HG03060 (cell line): Measurements from ENCODE around the gene DENR.

Experiments
- ATAC-seq: cut with Tn5 transposase; IDR thresholded peaks from one replicate; pipeline ENCODE4 v1.9.1; 2021; ENCODE audit warnings: low read depth, moderate number of reproducible peaks; ENCODE audit not compliant: unreplicated experiment

Gene DENR

DNA sequence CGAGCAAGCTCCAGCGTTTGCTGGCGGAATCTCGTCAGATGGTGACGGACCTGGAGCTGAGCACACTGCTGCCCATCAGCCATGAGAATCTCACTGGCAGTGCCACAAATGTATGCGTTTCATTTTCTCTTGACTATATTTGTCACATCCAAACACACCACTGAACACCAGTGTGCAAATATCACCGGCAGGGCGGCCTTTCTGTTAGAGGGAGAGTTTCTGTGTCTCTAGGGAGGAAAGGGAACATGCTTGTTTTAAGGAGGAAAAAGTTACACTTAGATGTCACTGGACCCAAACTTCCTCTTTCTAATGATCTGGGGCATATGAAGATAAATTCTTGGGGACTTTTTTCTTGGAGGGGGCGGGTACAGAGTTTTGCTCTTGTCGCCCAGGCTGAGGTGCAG is 60.7 kb downstream of the DENR start:
- ATAC-seq = no peak

DNA sequence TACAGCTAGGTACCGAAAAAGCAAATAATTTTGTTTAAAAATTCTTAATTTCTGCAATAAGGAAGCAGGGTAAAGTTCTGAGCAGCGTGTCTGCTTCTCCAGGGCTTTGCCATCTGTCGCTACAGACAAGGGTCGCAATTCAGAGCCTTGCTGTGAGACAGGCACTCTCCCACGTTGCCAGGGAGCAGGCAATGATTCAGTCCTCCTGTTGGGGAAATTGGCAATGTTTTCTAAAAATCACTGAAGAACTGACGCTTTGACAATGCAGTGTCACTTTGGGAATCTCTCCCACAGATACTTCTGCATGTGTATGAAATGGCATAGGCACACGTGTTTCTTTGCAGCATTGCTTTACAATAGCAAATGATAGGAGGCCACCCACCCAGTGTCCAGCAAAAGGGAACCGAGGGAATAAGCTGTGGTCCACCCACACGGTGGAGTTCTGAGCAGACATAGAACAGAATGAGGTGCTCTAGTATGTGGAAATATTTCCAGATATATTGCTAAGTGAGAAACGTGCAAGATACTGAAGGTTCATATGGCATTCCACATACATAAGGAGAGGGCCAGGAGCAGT is 66.7 kb downstream of the DENR start:
- no peak for ATAC-seq

DNA sequence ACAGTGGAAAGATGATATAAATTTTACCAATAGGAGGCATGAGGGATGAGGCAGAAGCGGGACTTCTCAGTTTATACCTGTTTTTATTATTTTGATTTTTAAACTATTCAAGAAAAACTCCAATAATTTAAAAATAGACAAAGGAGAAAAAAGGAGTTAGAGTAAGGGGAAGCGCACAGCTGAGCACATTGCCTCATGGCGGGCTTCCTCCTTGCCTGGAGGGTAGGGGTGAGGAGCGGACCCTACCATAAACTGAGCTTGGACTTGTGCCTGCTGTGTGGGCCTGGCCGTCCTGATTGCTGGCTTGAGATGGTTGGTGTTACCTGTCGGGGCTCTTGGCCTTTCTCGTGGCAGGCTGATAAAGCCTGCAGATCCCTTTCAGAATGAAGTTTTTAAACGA is 67.5 kb downstream of the DENR start:
- no peak for ATAC-seq
